Renal cortex interstitium (tissue), 3 donors: ENCODE data around the gene RPH3AL. TPM values are rescaled to one million over a fixed set of nuclear protein-coding genes. Genes with fewer than 3 reads are reported as not detected.

Source experiments
- polyA plus RNA-seq, 3 donors: library from polyadenylated mRNA; unstranded; fragments of 120-200 nt; gene quantifications; one replicate each; pipeline ENCODE4 v1.2.1, GENCODE V29; 2013; ENCODE audit not compliant: insufficient read length in 3 of 3

Gene RPH3AL
- polyA plus RNA-seq, 3 donors, result 12.7 to 31.3 (median 17.6) TPM

Other genes starting within 250 kb of the RPH3AL start
- 1 to 10 TPM in 1 of 3 donors, under 1 TPM in 1, not detected in 1; 0.88 to 2.6 TPM for gene SCGB1C2, start 215.2 kb downstream of the RPH3AL start, polyA plus RNA-seq
- 10 to 100 TPM; 49.7 to 84.3 (median 51.7) TPM for gene DOC2B, start 171.2 kb downstream of the RPH3AL start, polyA plus RNA-seq
- gene RFLNB, start 93.1 kb upstream of the RPH3AL start, polyA plus RNA-seq, result 10 to 100 TPM; 26.1 to 39.8 (median 27.5) TPM